Right atrium auricular region (tissue), 2 donors: Measurements from ENCODE around the gene GTSF1L. TPM values are rescaled to one million over a fixed set of nuclear protein-coding genes. Genes with fewer than 3 reads are reported as not detected.

Experiments used
- DNase-seq: peaks from one replicate; pipeline ENCODE4 v3.0.0-alpha.2; 2019; ENCODE audit warnings: low spot score
- H3K27ac ChIP-seq, 2 donors: fragments of 200-600 bp; sonication (generic); 1 replicate in 1 of 2; 2 replicates in 1 of 2; pipeline ENCODE4 v1.5.1; 2016 to 2019
- H3K27me3 ChIP-seq, 2 donors: fragments of 200-600 bp; sonication (generic); one replicate each; pipeline versions ENCODE4 v1.5.1 to v1.6.0; 2017 to 2019
- H3K36me3 ChIP-seq: fragments of 200-600 bp; sonication (generic); one replicate; pipeline ENCODE4 v1.5.1; 2016
- H3K4me1 ChIP-seq, 2 donors: fragments of 200-600 bp; sonication (generic); one replicate each; pipeline versions ENCODE4 v1.5.1 to v1.6.0; 2017 to 2019
- H3K4me3 ChIP-seq, 2 donors: fragments of 200-600 bp; sonication (generic); 1 replicate in 1 of 2; 2 replicates in 1 of 2; pipeline ENCODE4 v1.5.1; 2017 to 2019; ENCODE audit warnings: mild to moderate bottlenecking in 1 of 2, moderate library complexity in 1 of 2
- H3K9me3 ChIP-seq, 2 donors: fragments of 200-600 bp; sonication (generic); one replicate each; pipeline ENCODE4 v1.5.1; 2019
- CTCF ChIP-seq, 2 donors: fragments of 200-600 bp; sonication (generic); IDR thresholded peaks; one replicate each; pipeline ENCODE4 v1.5.1; 2019; ENCODE audit warnings: antibody characterized with exemption in 2 of 2
- total RNA-seq, 2 donors: library from RNA; depleted of rRNA; stranded (reverse); fragments of >200 nt; gene quantifications; one replicate each; pipeline ENCODE4 v1.1.0, GENCODE V29; 2016

GTSF1L gene
- total RNA-seq, 2 donors from 2014 or later: not detected

GRCh38 chr20:43744151-43744611 is 17.4 kb upstream of the GTSF1L start:
- TF ChIP-seq CTCF (IDR thresholded peaks at IDR 0.05): no peak
- Histone ChIP-seq H3K36me3 (no peaks in the 10 kb centered on the region), H3K27me3 (no peaks in the 10 kb centered on the region), H3K4me3 (no peak overlapping the region), H3K9me3 (no peaks in the 10 kb centered on the region), H3K27ac (no peak overlapping the region), H3K4me1 (no peaks in the 10 kb centered on the region)
- no peak for DNase-seq

GRCh38 chr20:43740642-43741041 is 13.8 kb upstream of the GTSF1L start:
- no peaks in the 10 kb centered on the region for H3K36me3 ChIP-seq
- H3K27ac ChIP-seq: no peak overlapping the region
- no peaks in the 10 kb centered on the region for H3K9me3 ChIP-seq
- no peaks in the 10 kb centered on the region for H3K4me1 ChIP-seq
- DNase-seq: no peak
- no peaks in the 10 kb centered on the region for H3K27me3 ChIP-seq
- no peak overlapping the region for H3K4me3 ChIP-seq
- no peak for TF ChIP-seq CTCF (IDR thresholded peaks at IDR 0.05)

- Histone ChIP-seq H3K4me3 (no peak overlapping the region), H3K27ac (no peak overlapping the region), H3K27me3 (no peaks in the 10 kb centered on the region), H3K4me1 (no peaks in the 10 kb centered on the region), H3K36me3 (no peaks in the 10 kb centered on the region), H3K9me3 (no peaks in the 10 kb centered on the region)
- no peak for TF ChIP-seq CTCF (IDR thresholded peaks at IDR 0.05)
- DNase-seq: no peak
Observed at GRCh38 chr20:43739148-43739749, 12.4 kb upstream of the GTSF1L start.

GRCh38 chr20:43737925-43738324 is 11.1 kb upstream of the GTSF1L start:
- no peak overlapping the region for H3K27ac ChIP-seq
- no peaks in the 10 kb centered on the region for H3K9me3 ChIP-seq
- no peaks in the 10 kb centered on the region for H3K4me1 ChIP-seq
- no peak overlapping the region for H3K4me3 ChIP-seq
- DNase-seq: no peak
- no peaks in the 10 kb centered on the region for H3K36me3 ChIP-seq
- no peaks in the 10 kb centered on the region for H3K27me3 ChIP-seq
- TF ChIP-seq CTCF (IDR thresholded peaks at IDR 0.05): no peak

- Histone ChIP-seq H3K4me3 (no peak overlapping the region), H3K36me3 (no peaks in the 10 kb centered on the region), H3K27me3 (no peaks in the 10 kb centered on the region), H3K27ac (no peak overlapping the region), H3K4me1 (no peaks in the 10 kb centered on the region), H3K9me3 (no peaks in the 10 kb centered on the region)
- no peak for DNase-seq
- TF ChIP-seq CTCF (IDR thresholded peaks at IDR 0.05): no peak
Observed at GRCh38 chr20:43736588-43737158, 9.9 kb upstream of the GTSF1L start.

- DNase-seq: no peak
- no peaks in the 10 kb centered on the region for H3K27me3 ChIP-seq
- no peak for TF ChIP-seq CTCF (IDR thresholded peaks at IDR 0.05)
Observed at GRCh38 chr20:43731927-43732326, 5.1 kb upstream of the GTSF1L start.

More at GRCh38 chr20:43731927-43732326, 5.1 kb upstream of the GTSF1L start:
- no peak overlapping the region for H3K27ac ChIP-seq
- no peaks in the 10 kb centered on the region for H3K36me3 ChIP-seq
- no peaks in the 10 kb centered on the region for H3K9me3 ChIP-seq
- no peaks in the 10 kb centered on the region for H3K4me1 ChIP-seq
- no peak overlapping the region for H3K4me3 ChIP-seq
